Liver (tissue), 3 donors: ENCODE results near the gene PDE4D.

Experiments
- ATF3 ChIP-seq: IDR thresholded peaks from 2 replicates; pipeline ENCODE4 v1.6.1; 2016; ENCODE audit warnings: antibody characterized with exemption
- CTCF ChIP-seq: fragments of 150-350 bp; IDR thresholded peaks from 2 replicates; pipeline ENCODE4 v1.5.1; 2017; ENCODE audit warnings: improper control_type of control experiment, low read depth, low read length; ENCODE audit not compliant: missing input control
- EGR1 ChIP-seq, 2 donors: IDR thresholded peaks; 2 replicates each; pipeline ENCODE4 v1.6.1; 2016 to 2018; ENCODE audit warnings: antibody characterized with exemption in 2 of 2, low read depth in 2 of 2
- GABPA ChIP-seq, 2 donors: IDR thresholded peaks in 1 of 2; conservative IDR thresholded peaks in 1 of 2; 2 replicates each; pipeline ENCODE4 v1.6.1; 2016; ENCODE audit warnings: antibody characterized with exemption in 2 of 2, mild to moderate bottlenecking in 1 of 2, moderate library complexity in 1 of 2
- HNF4A ChIP-seq, 2 donors: conservative IDR thresholded peaks; 2 replicates each; pipeline ENCODE4 v1.6.1; 2016; ENCODE audit warnings: antibody characterized with exemption in 2 of 2, mild to moderate bottlenecking in 2 of 2
- JUND ChIP-seq, 2 donors: IDR thresholded peaks; 2 replicates each; pipeline ENCODE4 v1.6.1; 2016; ENCODE audit warnings: antibody characterized with exemption in 2 of 2
- MAX ChIP-seq: IDR thresholded peaks from 2 replicates; pipeline ENCODE4 v1.6.1; 2016; ENCODE audit warnings: antibody characterized with exemption
- NR2F2 ChIP-seq: IDR thresholded peaks from 2 replicates; pipeline ENCODE4 v1.6.1; 2016; ENCODE audit warnings: antibody characterized with exemption
- RAD21 ChIP-seq, 2 donors: IDR thresholded peaks; 2 replicates each; pipeline ENCODE4 v1.6.1; 2016; ENCODE audit warnings: antibody characterized with exemption in 2 of 2, mild to moderate bottlenecking in 2 of 2
- REST ChIP-seq: IDR thresholded peaks from 2 replicates; pipeline ENCODE4 v1.6.1; 2016; ENCODE audit warnings: antibody characterized with exemption, mild to moderate bottlenecking
- RXRA ChIP-seq, 2 donors: IDR thresholded peaks; 2 replicates each; pipeline ENCODE4 v1.6.1; 2017 to 2018; ENCODE audit warnings: antibody characterized with exemption in 2 of 2, mild to moderate bottlenecking in 1 of 2
- TAF1 ChIP-seq: conservative IDR thresholded peaks from 2 replicates; pipeline ENCODE4 v1.6.1; 2016; ENCODE audit warnings: antibody characterized with exemption, mild to moderate bottlenecking
- YY1 ChIP-seq: IDR thresholded peaks from 2 replicates; pipeline ENCODE4 v1.6.1; 2016; ENCODE audit warnings: antibody characterized with exemption, mild to moderate bottlenecking
- ZBTB33 ChIP-seq: IDR thresholded peaks from 2 replicates; pipeline ENCODE4 v1.6.1; 2016; ENCODE audit warnings: antibody characterized with exemption
- donor health status: healthy.
- donor health status: healthy.

- TF ChIP-seq RAD21 (IDR thresholded peaks at IDR 0.05): no peak
- TF ChIP-seq EGR1 (IDR thresholded peaks at IDR 0.05; ENCODE audit: low read depth in 2 of 2): no peak
- TF ChIP-seq ZBTB33: no peak
- no peak for TF ChIP-seq CTCF
- TF ChIP-seq MAX: no peak
- TF ChIP-seq GABPA (IDR thresholded peaks at IDR 0.05 in 1 of 2, conservative IDR thresholded peaks at IDR 0.05 in 1 of 2): no peak
- no peak for TF ChIP-seq ATF3
- no peak for TF ChIP-seq YY1
- TF ChIP-seq NR2F2: no peak
- no peak for TF ChIP-seq JUND (IDR thresholded peaks at IDR 0.05)
- no peak for TF ChIP-seq HNF4A (conservative IDR thresholded peaks at IDR 0.05)
- no peak for TF ChIP-seq TAF1
- TF ChIP-seq RXRA (IDR thresholded peaks at IDR 0.05): no peak
- no peak for TF ChIP-seq REST
Measured at GRCh38 chr5:59522201-59522831, 371.2 kb downstream of the PDE4D start.
